Measurements from ENCODE around the gene EFNA5. TPM values are rescaled to one million over a fixed set of nuclear protein-coding genes. Genes with fewer than 3 reads are reported as not detected.

The EFNA5 gene
- polyA plus RNA-seq, 1 donor from 2014 or later = 4.2 TPM

- H3K27ac ChIP-seq (ENCODE audit: low read length) = no peak overlapping the region
- no peaks in the 10 kb centered on the region for H3K36me3 ChIP-seq (ENCODE audit: insufficient read depth, low read length)
Observed at GRCh38 chr5:107466233-107466769, 204.4 kb downstream of the EFNA5 start.

GRCh38 chr5:107464876-107465275 is 205.9 kb downstream of the EFNA5 start:
- H3K36me3 ChIP-seq (ENCODE audit: insufficient read depth, low read length) = no peaks in the 10 kb centered on the region
- peaks cover 32% of the 10 kb centered on the region for H3K79me2 ChIP-seq (replicated peaks; ENCODE audit: insufficient read depth, low read length)
- no peaks in the 10 kb centered on the region for H3K27me3 ChIP-seq (ENCODE audit: insufficient read depth, low read depth, low read length)
- H3K9ac ChIP-seq (ENCODE audit: low read length) = no peak overlapping the region
- H3K4me2 ChIP-seq (ENCODE audit: low read length) = no peak overlapping the region
- no peaks in the 10 kb centered on the region for H3K9me3 ChIP-seq (ENCODE audit: low read length)
- no peak overlapping the region for H2AFZ ChIP-seq (ENCODE audit: low read depth, low read length)
- no peak overlapping the region for H3K4me3 ChIP-seq (ENCODE audit: low read length)
- no peaks in the 10 kb centered on the region for H3K9me2 ChIP-seq (ENCODE audit: insufficient read depth, low read length)
- H4K20me1 ChIP-seq (ENCODE audit: insufficient read depth) = no peaks in the 10 kb centered on the region
- TF ChIP-seq REST (IDR thresholded peaks at IDR 0.05; ENCODE audit: borderline replicate concordance) = no peak
- no peak overlapping the region for H3K27ac ChIP-seq (ENCODE audit: low read length)
- no peaks in the 10 kb centered on the region for H3F3A ChIP-seq (ENCODE audit: insufficient read depth, low read length, poor library complexity, severe bottlenecking)

More at GRCh38 chr5:107466233-107466769, 204.4 kb downstream of the EFNA5 start:
- Histone ChIP-seq H3K27me3 (ENCODE audit: insufficient read depth, low read depth, low read length) (no peaks in the 10 kb centered on the region), H3K79me2 (replicated peaks; ENCODE audit: insufficient read depth, low read length) (peaks cover 27% of the 10 kb centered on the region), H2AFZ (ENCODE audit: low read depth, low read length) (no peak overlapping the region), H3F3A (ENCODE audit: insufficient read depth, low read length, poor library complexity, severe bottlenecking) (no peaks in the 10 kb centered on the region), H3K9me2 (ENCODE audit: insufficient read depth, low read length) (no peaks in the 10 kb centered on the region), H3K4me2 (ENCODE audit: low read length) (no peak overlapping the region), H3K9ac (ENCODE audit: low read length) (no peak overlapping the region), H3K9me3 (ENCODE audit: low read length) (no peaks in the 10 kb centered on the region), H4K20me1 (ENCODE audit: insufficient read depth) (no peaks in the 10 kb centered on the region), H3K4me3 (ENCODE audit: low read length) (no peak overlapping the region)
- TF ChIP-seq POLR2AphosphoS5 (IDR thresholded peaks at IDR 0.05) (no peak), MXI1 (conservative IDR thresholded peaks at IDR 0.05; ENCODE audit: poor library complexity, severe bottlenecking) (no peak), SMC3 (conservative IDR thresholded peaks at IDR 0.05; ENCODE audit: poor library complexity) (no peak), EZH2 (IDR thresholded peaks at IDR 0.05; ENCODE audit: borderline replicate concordance, insufficient read depth, low read length, poor library complexity, severe bottlenecking) (no peak), REST (IDR thresholded peaks at IDR 0.05; ENCODE audit: borderline replicate concordance) (no peak), RAD21 (conservative IDR thresholded peaks at IDR 0.05) (no peak), EP300 (conservative IDR thresholded peaks at IDR 0.05; ENCODE audit: poor library complexity, severe bottlenecking) (no peak), TAF1 (IDR thresholded peaks at IDR 0.05; ENCODE audit: low read depth) (no peak), CTCF (IDR thresholded peaks at IDR 0.05; ENCODE audit: poor library complexity, severe bottlenecking) (no peak)

Data from neural cell (in vitro differentiated cells).